Endodermal cell (in vitro differentiated cells): ENCODE measurements around the gene ZBTB4. TPM values are rescaled to one million over a fixed set of nuclear protein-coding genes. Genes with fewer than 3 reads are reported as not detected.

Experiments used
- DNase-seq: peaks from one replicate; pipeline ENCODE4 v3.0.0-alpha.2; 2017
- H3K27ac ChIP-seq: 2 replicates; pipeline ENCODE4 v1.5.1; 2013; ENCODE audit warnings: mild to moderate bottlenecking, low read depth, low read length, moderate library complexity
- H3K27me3 ChIP-seq: 2 replicates; pipeline ENCODE4 v1.6.1; 2013; ENCODE audit warnings: mild to moderate bottlenecking, low read length, moderate library complexity; ENCODE audit not compliant: insufficient read depth, control insufficient read depth, poor library complexity, severe bottlenecking
- H3K36me3 ChIP-seq: 2 replicates; pipeline ENCODE4 v1.7.0; 2013; ENCODE audit warnings: mild to moderate bottlenecking, low read length, moderate library complexity; ENCODE audit not compliant: control insufficient read depth, insufficient read depth
- H3K4me1 ChIP-seq: one replicate; pipeline ENCODE4 v1.7.0; 2013; ENCODE audit warnings: low read length; ENCODE audit not compliant: control insufficient read depth, insufficient read depth
- H3K4me3 ChIP-seq: 2 replicates; pipeline ENCODE4 v1.5.1; 2013; ENCODE audit warnings: mild to moderate bottlenecking, low read length, moderate library complexity
- H3K9ac ChIP-seq: 2 replicates; pipeline ENCODE4 v1.6.1; 2013; ENCODE audit warnings: mild to moderate bottlenecking, low read length, moderate library complexity; ENCODE audit not compliant: poor library complexity, severe bottlenecking; ENCODE audit errors: extremely low read depth
- H3K9me3 ChIP-seq: 2 replicates; pipeline ENCODE4 v1.6.1; 2013; ENCODE audit warnings: mild to moderate bottlenecking, low read length, moderate library complexity; ENCODE audit not compliant: control insufficient read depth
- H3K27ac Mint-ChIP-seq: 2 replicates; pipeline ENCODE4 v1.8.0; 2020; ENCODE audit warnings: mixed read lengths
- H3K27me3 Mint-ChIP-seq: 2 replicates; pipeline ENCODE4 v1.8.0; 2021; ENCODE audit warnings: mild to moderate bottlenecking, mixed read lengths; ENCODE audit not compliant: insufficient read depth
- H3K36me3 Mint-ChIP-seq: 2 replicates; pipeline ENCODE4 v1.8.0; 2020; ENCODE audit warnings: low read depth, mixed read lengths
- H3K4me1 Mint-ChIP-seq: 2 replicates; pipeline ENCODE4 v1.8.0; 2020; ENCODE audit warnings: mixed read lengths
- H3K4me3 Mint-ChIP-seq: 2 replicates; pipeline ENCODE4 v1.8.0; 2020; ENCODE audit warnings: mild to moderate bottlenecking, moderate library complexity, mixed read lengths
- H3K9me3 Mint-ChIP-seq: 2 replicates; pipeline ENCODE4 v1.8.0; 2020; ENCODE audit warnings: mild to moderate bottlenecking, mixed read lengths
- WGBS, 2 experiments: methylation state at CpG; one replicate each; pipeline versions ENCODE4 v1.1.5 to v1.1.7; 2013; ENCODE audit warnings: missing lambda C conversion rate in 2 of 2, mixed read lengths in 1 of 2; ENCODE audit not compliant: insufficient coverage in 1 of 2, insufficient read length in 1 of 2; 5-methylcytosine and 5-hydroxymethylcytosine counted together
- total RNA-seq, 2 donors: library from RNA; stranded (reverse); fragmentation: NEBNext Ultra II Directional in 1 of 2; extraction: Animal tissue kit (Norgen Biotek cat#: 25700) in 1 of 2; gene quantifications; 2 replicates in 1 of 2; 3 replicates in 1 of 2; pipeline ENCODE4 v1.2.1, GENCODE V29; 2021
- TF ChIP-seq, protein P1 (sequence below): fragments of 200-600 bp; sonication (generic); conservative IDR thresholded peaks from 2 replicates; pipeline ENCODE4 v1.5.0; 2021; ENCODE audit warnings: antibody characterized with exemption, mild to moderate bottlenecking

ZBTB4 gene
- total RNA-seq, 2 donors from 2014 or later, result 18.8 to 25.5 TPM

DNA sequence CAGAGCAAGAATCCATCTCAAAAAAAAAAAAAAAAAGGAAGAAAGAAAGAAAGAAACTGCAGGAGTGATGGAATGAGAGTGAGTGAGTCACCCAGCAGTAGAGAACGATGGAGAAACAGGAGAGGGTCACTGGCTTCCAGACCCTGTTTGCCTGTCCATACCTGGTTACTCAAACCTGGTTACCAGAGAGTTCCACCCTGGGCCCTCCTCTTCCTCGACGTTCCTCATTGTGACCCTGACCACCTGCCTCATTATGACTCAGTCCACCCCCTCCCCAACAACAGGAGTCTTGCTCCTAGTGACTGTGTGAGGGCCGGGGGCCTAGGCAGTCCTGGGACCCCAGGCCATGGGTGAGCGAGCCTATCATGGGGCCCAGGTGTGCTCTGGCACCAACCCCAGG lies 50.9 kb downstream of the ZBTB4 start, which contains the start of gene SPEM3:
TSS of gene SPEM3 (plus strand) at position 301 of the 400 bp plus-strand sequence. CDS start at position 347, 46 bp downstream.
- no peak within 1 kb of the TSS for H3K4me3 Mint-ChIP-seq
- peaks cover 29% of the 10 kb centered on the region for H3K27me3 Mint-ChIP-seq
- Histone ChIP-seq H3K36me3 (no peaks in the 10 kb centered on the region), H3K4me3 (no peak within 1 kb of the TSS), H3K4me1 (no peaks in the 10 kb centered on the region), H3K9me3 (no peaks in the 10 kb centered on the region), H3K27ac (no peak within 1 kb of the TSS), H3K9ac (no peak within 1 kb of the TSS), H3K27me3 (no peaks in the 10 kb centered on the region)
- 75 to 84% methylated on average over 4 to 5 of the region's 5 CpGs for WGBS, 2 experiments
- H3K36me3 Mint-ChIP-seq, result no peaks in the 10 kb centered on the region
- TF ChIP-seq, protein P1, sequence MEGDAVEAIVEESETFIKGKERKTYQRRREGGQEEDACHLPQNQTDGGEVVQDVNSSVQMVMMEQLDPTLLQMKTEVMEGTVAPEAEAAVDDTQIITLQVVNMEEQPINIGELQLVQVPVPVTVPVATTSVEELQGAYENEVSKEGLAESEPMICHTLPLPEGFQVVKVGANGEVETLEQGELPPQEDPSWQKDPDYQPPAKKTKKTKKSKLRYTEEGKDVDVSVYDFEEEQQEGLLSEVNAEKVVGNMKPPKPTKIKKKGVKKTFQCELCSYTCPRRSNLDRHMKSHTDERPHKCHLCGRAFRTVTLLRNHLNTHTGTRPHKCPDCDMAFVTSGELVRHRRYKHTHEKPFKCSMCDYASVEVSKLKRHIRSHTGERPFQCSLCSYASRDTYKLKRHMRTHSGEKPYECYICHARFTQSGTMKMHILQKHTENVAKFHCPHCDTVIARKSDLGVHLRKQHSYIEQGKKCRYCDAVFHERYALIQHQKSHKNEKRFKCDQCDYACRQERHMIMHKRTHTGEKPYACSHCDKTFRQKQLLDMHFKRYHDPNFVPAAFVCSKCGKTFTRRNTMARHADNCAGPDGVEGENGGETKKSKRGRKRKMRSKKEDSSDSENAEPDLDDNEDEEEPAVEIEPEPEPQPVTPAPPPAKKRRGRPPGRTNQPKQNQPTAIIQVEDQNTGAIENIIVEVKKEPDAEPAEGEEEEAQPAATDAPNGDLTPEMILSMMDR, result no peak
- no peaks in the 10 kb centered on the region for H3K4me1 Mint-ChIP-seq
- DNase-seq, result no peak
- peak within 1 kb of the TSS; percentile 26 for H3K27ac Mint-ChIP-seq
- no peaks in the 10 kb centered on the region for H3K9me3 Mint-ChIP-seq

DNA sequence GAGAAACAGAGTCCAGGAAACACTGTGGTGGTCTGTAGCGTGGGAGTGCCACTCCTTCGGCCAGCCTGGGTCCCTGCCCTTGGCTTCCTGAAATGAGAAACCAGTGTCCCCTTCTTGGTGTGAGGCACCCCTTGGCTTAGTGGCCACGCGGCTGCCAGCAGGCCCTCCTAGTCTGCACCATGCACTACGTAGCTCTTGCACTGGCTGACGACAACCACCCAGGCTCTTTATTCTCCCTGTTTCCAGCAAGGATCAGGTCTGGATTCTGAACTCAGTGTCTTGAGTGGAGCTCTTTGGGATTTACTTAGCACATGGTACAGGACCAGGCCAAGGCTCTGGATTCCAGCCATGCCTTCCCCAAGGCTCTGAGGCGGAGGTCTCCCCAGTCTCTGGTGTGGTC lies 51.9 kb downstream of the ZBTB4 start:
- no peak overlapping the region for H3K27ac ChIP-seq
- no peaks in the 10 kb centered on the region for H3K9me3 ChIP-seq
- no peak overlapping the region for H3K4me3 ChIP-seq
- Mint-ChIP-seq H3K36me3 (no peaks in the 10 kb centered on the region), H3K9me3 (no peaks in the 10 kb centered on the region), H3K27me3 (peaks cover 29% of the 10 kb centered on the region), H3K27ac (no peak overlapping the region), H3K4me1 (no peaks in the 10 kb centered on the region), H3K4me3 (no peak overlapping the region)
- no peaks in the 10 kb centered on the region for H3K4me1 ChIP-seq
- TF ChIP-seq, protein P1, result no peak
- no peak overlapping the region for H3K9ac ChIP-seq
- 94 to 98% methylated on average over 5 to 7 of the region's 7 CpGs for WGBS, 2 experiments
- H3K36me3 ChIP-seq, result no peaks in the 10 kb centered on the region
- DNase-seq, result no peak
- H3K27me3 ChIP-seq, result no peaks in the 10 kb centered on the region

DNA sequence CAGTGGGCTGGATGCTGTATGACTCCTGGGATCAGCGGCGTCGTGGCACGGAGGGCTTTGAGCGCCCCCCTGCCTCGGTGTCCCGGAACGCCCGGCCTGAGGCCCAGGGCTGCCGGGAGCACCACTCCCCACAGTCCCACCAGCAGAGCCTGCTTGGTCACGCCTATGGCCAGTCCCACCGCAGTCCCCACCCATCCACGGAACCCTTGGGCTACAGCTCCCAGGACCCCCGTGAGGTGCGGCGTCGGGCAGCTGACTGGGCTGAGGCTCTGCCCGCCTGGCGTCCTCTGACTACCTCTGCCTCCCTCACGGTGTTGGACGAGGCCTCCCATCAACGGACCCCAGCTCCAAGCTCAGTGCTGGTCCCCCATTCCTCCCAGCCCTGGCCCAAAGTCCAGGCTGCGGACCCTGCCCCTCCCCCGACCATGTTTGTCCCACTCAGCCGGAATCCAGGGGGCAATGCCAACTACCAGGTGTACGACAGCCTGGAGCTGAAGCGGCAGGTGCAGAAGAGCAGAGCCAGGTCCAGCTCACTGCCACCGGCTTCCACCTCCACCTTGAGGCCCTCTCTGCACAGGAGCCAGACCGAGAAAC lies 52.4 kb downstream of the ZBTB4 start:
- no peak for DNase-seq
- no peaks in the 10 kb centered on the region for H3K4me1 Mint-ChIP-seq
- H3K4me1 ChIP-seq, result no peaks in the 10 kb centered on the region
- no peaks in the 10 kb centered on the region for H3K27me3 ChIP-seq
- H3K27ac Mint-ChIP-seq, result no peak overlapping the region
- WGBS, 2 experiments, result 94 to 98% methylated on average over 24 to 29 of the region's 29 CpGs
- no peaks in the 10 kb centered on the region for H3K36me3 Mint-ChIP-seq
- no peak overlapping the region for H3K4me3 ChIP-seq
- no peak overlapping the region for H3K27ac ChIP-seq
- H3K36me3 ChIP-seq, result no peaks in the 10 kb centered on the region
- no peak overlapping the region for H3K4me3 Mint-ChIP-seq
- H3K9ac ChIP-seq, result no peak overlapping the region
- H3K9me3 ChIP-seq, result no peaks in the 10 kb centered on the region
- TF ChIP-seq, protein P1, result no peak
- H3K9me3 Mint-ChIP-seq, result no peaks in the 10 kb centered on the region
- H3K27me3 Mint-ChIP-seq, result peaks cover 27% of the 10 kb centered on the region
